K562 (cell line): ENCODE results near the gene SPATA2. TPM values are rescaled to one million over a fixed set of nuclear protein-coding genes. Genes with fewer than 3 reads are reported as not detected.

Experiments used
- ASH1L ChIP-seq: fragments of 450-650 bp; IDR thresholded peaks from 2 replicates; pipeline ENCODE4 v1.6.1; 2018; ENCODE audit warnings: borderline replicate concordance, mild to moderate bottlenecking, low read depth; ENCODE audit not compliant: partially characterized antibody
- ATF3 ChIP-seq, 2 experiments: fragments of 450-650 bp in 1 of 2; sonication (generic) in 1 of 2; formaldehyde crosslinking in 1 of 2; IDR thresholded peaks in 1 of 2; conservative IDR thresholded peaks in 1 of 2; 2 replicates each; pipeline versions ENCODE4 v1.6.1 to v1.8.1; 2016 to 2023; ENCODE audit warnings: mild to moderate bottlenecking in 2 of 2, moderate library complexity in 2 of 2, inconsistent platforms in 1 of 2, missing genetic modification reagents in 1 of 2
- BCOR ChIP-seq: fragments of 450-650 bp; IDR thresholded peaks from 2 replicates; pipeline ENCODE4 v1.6.1; 2016
- CBX5 ChIP-seq: IDR thresholded peaks from 2 replicates; pipeline ENCODE4 v1.6.1; 2014; ENCODE audit warnings: low read depth, borderline replicate concordance
- CREBBP ChIP-seq: IDR thresholded peaks from one replicate; pipeline ENCODE4 v1.6.1; 2012; ENCODE audit warnings: low read depth, mild to moderate bottlenecking, control low read depth, inconsistent platforms, low read length
- DDX20 ChIP-seq: fragments of 450-650 bp; IDR thresholded peaks from 2 replicates; pipeline ENCODE4 v1.6.1; 2016; ENCODE audit warnings: missing genetic modification characterization, low read depth, mild to moderate bottlenecking, missing compliant biosample characterization, moderate library complexity
- HIVEP1 ChIP-seq: fragments of 250-450 bp; sonication (Bioruptor Pico); IDR thresholded peaks from 2 replicates; pipeline ENCODE4 v1.4.0; 2020; ENCODE audit warnings: mild to moderate bottlenecking
- KAT8 ChIP-seq: fragments of 450-650 bp; IDR thresholded peaks from 2 replicates; pipeline ENCODE4 v1.6.1; 2016; ENCODE audit warnings: low read depth, mild to moderate bottlenecking
- L3MBTL2 ChIP-seq: fragments of 450-650 bp; IDR thresholded peaks from 2 replicates; pipeline ENCODE4 v1.6.1; 2016; ENCODE audit warnings: mild to moderate bottlenecking, moderate library complexity
- MIER1 ChIP-seq: fragments of 450-650 bp; IDR thresholded peaks from 2 replicates; pipeline ENCODE4 v1.6.1; 2016; ENCODE audit warnings: antibody characterized with exemption, mild to moderate bottlenecking, low read depth
- MYC ChIP-seq, 2 experiments: fragments of 250-450 bp in 1 of 2; sonication (Bioruptor Pico) in 1 of 2; IDR thresholded peaks; 2 replicates each; pipeline versions ENCODE4 v1.5.1 to v1.6.1; 2012 to 2021; ENCODE audit warnings: low read depth in 2 of 2, borderline replicate concordance in 1 of 2, improper control_type of control experiment in 1 of 2, low read length in 1 of 2, mild to moderate bottlenecking in 1 of 2, moderate library complexity in 1 of 2
- RHOXF2B ChIP-seq: fragments of 250-450 bp; sonication (Bioruptor Pico); conservative IDR thresholded peaks from 2 replicates; pipeline ENCODE4 v1.5.1; 2021
- RREB1 ChIP-seq: fragments of 250-450 bp; sonication (Bioruptor Pico); IDR thresholded peaks from 2 replicates; pipeline ENCODE4 v1.4.0; 2020
- TGIF2 ChIP-seq: sonication (generic); formaldehyde crosslinking; IDR thresholded peaks from 2 replicates; pipeline ENCODE4 v1.8.1; 2022; ENCODE audit warnings: mild to moderate bottlenecking, missing genetic modification reagents, moderate library complexity
- ZBTB11 ChIP-seq, 3 experiments: fragments of 200-800 bp in 1 of 3; fragments of 250-450 bp in 1 of 3; fragments of 450-650 bp in 1 of 3; sonication (Bioruptor Pico) in 1 of 3; sonication (Bioruptor generic) in 1 of 3; formaldehyde crosslinking in 1 of 3; IDR thresholded peaks; 2 replicates each; pipeline versions ENCODE4 v1.6.1 to v1.8.0; 2016 to 2022; ENCODE audit warnings: mild to moderate bottlenecking in 2 of 3, missing genetic modification characterization in 2 of 3, missing compliant biosample characterization in 1 of 3, moderate library complexity in 1 of 3
- ZFP1 ChIP-seq: fragments of 450-650 bp; formaldehyde crosslinking; IDR thresholded peaks from 2 replicates; pipeline ENCODE4 v1.4.0; 2020; ENCODE audit warnings: mild to moderate bottlenecking, mixed read lengths
- ZNF165 ChIP-seq: fragments of 250-450 bp; sonication (Bioruptor Pico); IDR thresholded peaks from 2 replicates; pipeline ENCODE4 v1.4.0; 2020; ENCODE audit warnings: borderline replicate concordance
- polyA plus RNA-seq, 8 experiments: library from polyadenylated mRNA; depleted of rRNA in 4 of 8; stranded (reverse) in 5 of 8; unstranded in 3 of 8; fragments of >200 nt; fragmentation: Nextera tagmentation in 2 of 8; fragmentation: Illumina TruSeq in 1 of 8; extraction: Ambion mirVana in 2 of 8; extraction: Trizol in 1 of 8; gene quantifications; 2 replicates each; pipeline versions ENCODE4 v1.2.1 to v1.2.3, GENCODE V29; 2011 to 2014; ENCODE audit warnings: inconsistent platforms in 1 of 8, missing spikeins in 1 of 8
- total RNA-seq, 7 experiments: library from RNA; depleted of rRNA in 6 of 7; stranded (reverse); fragments of >200 nt in 6 of 7; fragmentation: Illumina TruSeq in 2 of 7; extraction: Trizol in 2 of 7; gene quantifications; 2 replicates each; pipeline versions ENCODE4 v1.2.1 to v1.2.3, GENCODE V29; 2011 to 2021; ENCODE audit warnings: low replicate concordance in 1 of 7

The SPATA2 gene
- total and polyA plus RNA-seq, 9 of the 15 experiments (the other 6 are each of a cell fraction or from before 2014, with no cell fraction given) = 0.46 to 8.2 (median 2.7) TPM

- TF ChIP-seq ATF3 (IDR thresholded peaks at IDR 0.05) (peak; percentile 82), ATF3 (CRISPR knock-in tag; conservative IDR thresholded peaks at IDR 0.05) (no peak), TGIF2 (CRISPR knock-in tag) (no peak), RHOXF2B (no peak), ZFP1 (CRISPR knock-in tag) (no peak), ASH1L (no peak), L3MBTL2 (no peak), MYC (IDR thresholded peaks at IDR 0.05; ENCODE audit: low read depth, low read length) (no peak), MYC (CRISPR knock-in tag; IDR thresholded peaks at IDR 0.05; ENCODE audit: borderline replicate concordance, low read depth) (no peak), MIER1 (no peak), DDX20 (tag) (no peak), ZNF165 (CRISPR knock-in tag) (no peak), HIVEP1 (CRISPR knock-in tag) (no peak), RREB1 (CRISPR knock-in tag) (no peak), CREBBP (no peak), KAT8 (no peak), ZBTB11 (CRISPR knock-in tag; IDR thresholded peaks at IDR 0.05) (no peak), CBX5 (no peak), BCOR (peak; percentile 87)
These were observed 1.0 kb upstream of the SPATA2 start (continued) for GRCh38 chr20:49916146-49917002.
